Skeletal muscle cell (primary cell): Measurements from ENCODE around the gene FAM25A.

Experiments used
- DNase-seq: peaks from one replicate; pipeline ENCODE4 v3.0.0-alpha.2; 2010; ENCODE audit warnings: low read depth
- H3K4me3 ChIP-seq: 2 replicates; pipeline ENCODE4 v1.5.1; 2011; ENCODE audit warnings: low read depth, mild to moderate bottlenecking, control low read depth, low read length, moderate library complexity

Gene FAM25A

DNA sequence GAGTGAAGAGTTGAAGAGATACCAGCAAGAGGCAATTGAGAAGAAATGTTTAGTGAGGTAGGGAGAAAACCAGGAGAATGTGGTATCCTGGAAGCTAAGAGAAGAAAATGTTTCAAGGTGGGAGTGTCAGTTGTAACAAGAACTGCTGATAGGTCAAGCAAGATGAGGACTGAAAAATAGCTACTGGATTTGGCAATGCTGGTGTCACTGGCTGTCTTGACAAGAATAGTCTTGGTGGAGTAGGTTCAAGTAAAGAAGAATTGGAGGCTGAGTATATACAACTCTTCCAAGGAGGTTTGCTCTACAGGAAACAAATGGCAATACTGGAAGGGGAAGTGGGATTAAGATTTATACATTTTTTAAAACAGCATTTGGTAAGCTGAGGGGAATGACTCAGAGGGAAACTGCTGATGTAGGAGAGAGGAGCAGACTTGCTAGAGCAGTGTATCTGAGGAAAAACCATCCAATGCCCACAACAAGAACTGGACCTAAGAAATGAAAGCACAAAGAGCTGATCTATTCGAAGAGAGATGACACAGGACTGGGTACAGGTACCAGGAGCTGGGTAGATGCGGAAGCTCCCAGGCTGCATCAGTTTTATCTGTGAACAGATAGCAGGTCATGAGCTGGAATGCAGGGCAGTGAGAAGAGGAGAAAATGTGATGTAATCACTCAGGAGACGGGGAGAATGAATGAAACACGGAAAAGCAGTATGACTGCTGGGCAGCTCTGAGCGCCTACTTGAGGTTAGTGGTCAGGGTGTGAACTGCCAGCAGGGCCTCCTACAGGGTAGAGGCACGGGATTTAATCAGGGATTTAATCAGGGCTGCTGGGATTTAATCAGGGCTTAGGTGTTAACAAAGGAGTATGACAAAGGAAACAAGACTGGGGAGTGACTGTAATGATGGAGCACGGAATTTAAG, 34.5 kb downstream of the FAM25A start:
- H3K4me3 ChIP-seq: no peak overlapping the region
- peak; percentile 18 for DNase-seq

GRCh38 chr10:87058171-87058570, 38.1 kb downstream of the FAM25A start:
- H3K4me3 ChIP-seq: no peak overlapping the region
- no peak for DNase-seq

DNA sequence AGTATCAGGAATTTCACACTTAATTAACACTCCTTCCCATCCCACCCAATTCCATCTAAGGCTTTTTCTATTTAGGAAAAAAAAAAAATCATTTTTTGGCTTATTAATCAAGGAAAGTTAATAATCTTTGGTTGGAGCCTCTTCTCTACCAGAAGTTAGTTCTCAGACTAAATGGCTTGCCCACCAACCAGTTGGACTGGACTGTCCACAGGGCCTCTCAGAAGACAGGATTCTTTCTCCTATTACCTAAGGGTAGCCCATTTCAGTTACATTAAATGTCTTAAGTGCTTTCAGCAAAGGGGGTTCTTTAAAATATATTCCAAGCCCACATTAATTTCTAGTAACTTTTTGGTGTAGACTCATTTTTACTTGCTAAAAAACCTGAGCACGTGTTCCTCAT, 39.3 kb downstream of the FAM25A start:
- DNase-seq: no peak
- H3K4me3 ChIP-seq: no peak overlapping the region

- H3K4me3 ChIP-seq: no peak overlapping the region
- no peak for DNase-seq
Measured at GRCh38 chr10:87060280-87060928, 40.3 kb downstream of the FAM25A start.

GRCh38 chr10:87064651-87065050, 44.6 kb downstream of the FAM25A start:
- no peak overlapping the region for H3K4me3 ChIP-seq
- no peak for DNase-seq

DNA sequence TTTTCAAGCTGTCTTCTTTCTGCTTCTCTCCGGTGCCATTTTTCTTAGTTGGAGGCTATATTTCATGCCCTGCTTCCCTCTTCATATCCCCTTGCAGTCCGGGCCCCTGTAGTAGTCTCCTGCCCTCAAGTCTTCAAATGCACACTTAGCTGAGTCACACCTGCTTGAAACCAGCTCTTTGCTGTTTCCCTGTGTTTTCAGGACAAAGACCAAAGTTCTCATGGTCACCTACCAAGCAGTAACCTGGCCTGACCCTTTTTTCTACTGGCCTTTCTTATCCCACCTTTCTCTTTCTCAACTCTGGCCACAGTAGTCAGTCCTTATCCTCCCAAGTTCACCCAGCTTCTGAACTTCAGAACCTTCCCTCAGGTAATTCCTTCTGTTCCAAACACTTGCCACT, 46.1 kb downstream of the FAM25A start:
- DNase-seq: no peak

GRCh38 chr10:87066865-87067264, 46.8 kb downstream of the FAM25A start:
- DNase-seq: no peak
- no peak overlapping the region for H3K4me3 ChIP-seq

More for the DNA sequence above, 46.1 kb downstream of the FAM25A start:
- no peak overlapping the region for H3K4me3 ChIP-seq

DNA sequence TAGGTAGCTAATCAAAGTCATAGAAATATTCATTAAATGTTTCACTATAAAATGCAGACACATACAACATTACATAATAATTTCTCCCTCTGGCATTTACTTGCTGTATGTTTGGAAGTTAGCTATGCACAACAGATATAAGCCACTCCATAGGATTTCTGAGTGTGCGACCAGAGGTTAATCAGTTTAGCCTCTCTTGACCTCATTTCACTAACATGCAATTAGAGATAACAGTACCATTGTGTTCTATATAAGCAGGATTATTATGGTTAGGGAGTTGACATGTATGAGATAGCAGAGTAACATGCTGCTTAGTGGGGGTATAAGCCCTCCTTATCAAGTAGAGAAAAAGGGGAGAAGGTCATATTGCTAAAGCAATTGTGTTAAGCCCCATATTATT, 48.2 kb downstream of the FAM25A start:
- H3K4me3 ChIP-seq: no peak overlapping the region
- DNase-seq: no peak

- H3K4me3 ChIP-seq: no peak overlapping the region
- no peak for DNase-seq
Measured at GRCh38 chr10:87072449-87072848, 52.4 kb downstream of the FAM25A start.
